K562 (cell line): Measurements from ENCODE around the gene HELZ. TPM values are rescaled to one million over a fixed set of nuclear protein-coding genes. Genes with fewer than 3 reads are reported as not detected.

ENCODE experiments used
- ATAC-seq: fragments of 200-7000 bp; cut with Tn5 transposase; 3 replicates; pipeline ENCODE4 v1.9.1; 2020; ENCODE audit warnings: moderate library complexity
- BruUV-seq: library from RNA; stranded (reverse); fragments of 400-500 nt; replicated peaks from 2 replicates; lab custom pipeline; 2021; lab: Mats Ljungman, UMichigan
- CTCF ChIA-PET: fragments of 300-600 bp; formaldehyde crosslinking; extraction: SDS; loops from one replicate; lab custom pipeline; 2021; ENCODE audit warnings: low intra/inter-chr PET ratio; lab: Yijun Ruan, JAX
- POLR2A ChIA-PET: fragments of 300-600, 350-650 bp; sonication (Branson Sonifier 250); formaldehyde crosslinking; extraction: SDS; loops from one replicate; lab custom pipeline; 2021; ENCODE audit warnings: antibody characterized with exemption, inconsistent platforms; lab: Yijun Ruan, JAX
- DNase-seq, 4 experiments: peaks; one replicate each; pipeline versions ENCODE4 v3.0.0 to v3.0.0-alpha.2; 2011 to 2018; ENCODE audit warnings: low spot score in 3 of 4, mixed read lengths in 3 of 4; ENCODE audit errors: extremely low read depth in 1 of 4
- FAIRE-seq: peaks from 2 replicates; lab custom pipeline; 2011; peaks lifted over from hg19 to GRCh38; lab: Jason Lieb, UNC
- H2AFZ ChIP-seq: 2 replicates; pipeline ENCODE4 v1.6.0; 2011; ENCODE audit warnings: low read depth, low read length, control low read depth, inconsistent platforms
- H3K27ac ChIP-seq: fragments of 200-600 bp; 3 replicates; pipeline ENCODE4 v1.8.0; 2011; ENCODE audit warnings: low read depth, mild to moderate bottlenecking, control low read depth, inconsistent platforms, low read length, moderate library complexity, mixed read lengths; ENCODE audit errors: extremely low read depth
- H3K27me3 ChIP-seq, 2 experiments: fragments of 300-600 bp in 1 of 2; 2 replicates in 1 of 2; 3 replicates in 1 of 2; pipeline versions ENCODE4 v1.6.0 to v1.8.0; 2011; ENCODE audit warnings: inconsistent platforms in 2 of 2, low read length in 2 of 2, mild to moderate bottlenecking in 1 of 2, mixed read lengths in 1 of 2, moderate library complexity in 1 of 2; ENCODE audit not compliant: control insufficient read depth in 2 of 2, insufficient read depth in 2 of 2
- H3K36me3 ChIP-seq: fragments of 300-600 bp; 3 replicates; pipeline ENCODE4 v1.8.0; 2011; ENCODE audit warnings: mild to moderate bottlenecking, low read length, inconsistent platforms; ENCODE audit not compliant: control insufficient read depth, insufficient read depth
- H3K4me1 ChIP-seq, 2 experiments: fragments of 200-600 bp in 1 of 2; replicated peaks in 1 of 2; 2 replicates in 1 of 2; 3 replicates in 1 of 2; pipeline versions ENCODE4 v1.5.1 to v1.8.0; 2011; ENCODE audit warnings: inconsistent platforms in 2 of 2, low read length in 2 of 2, mild to moderate bottlenecking in 1 of 2, mixed read lengths in 1 of 2, moderate library complexity in 1 of 2; ENCODE audit not compliant: control insufficient read depth in 2 of 2, insufficient read depth in 2 of 2
- H3K4me2 ChIP-seq: 2 replicates; pipeline ENCODE4 v1.6.1; 2011; ENCODE audit warnings: low read length, control low read depth, inconsistent platforms, mixed read lengths; ENCODE audit not compliant: insufficient read depth
- H3K4me3 ChIP-seq: fragments of 200-600 bp; sonication (generic), shearing (Covaris generic); 2 replicates; pipeline ENCODE4 v1.5.1; 2016; ENCODE audit warnings: control low read depth, inconsistent platforms
- H3K79me2 ChIP-seq: fragments of 200-600 bp; 3 replicates; pipeline ENCODE4 v1.8.0; 2011; ENCODE audit warnings: low read length, inconsistent platforms; ENCODE audit not compliant: control insufficient read depth, insufficient read depth
- H3K9ac ChIP-seq, 2 experiments: 2 replicates each; pipeline versions ENCODE4 v1.6.0 to v1.6.1; 2011; ENCODE audit warnings: low read depth in 2 of 2, low read length in 2 of 2, control low read depth in 1 of 2, inconsistent platforms in 1 of 2, mild to moderate bottlenecking in 1 of 2, mixed read lengths in 1 of 2; ENCODE audit not compliant: insufficient read depth in 1 of 2
- H3K9me1 ChIP-seq: one replicate; pipeline ENCODE4 v1.6.0; 2011; ENCODE audit warnings: inconsistent platforms, mild to moderate bottlenecking, low read length, moderate library complexity; ENCODE audit not compliant: control insufficient read depth, insufficient read depth
- H3K9me3 ChIP-seq: replicated peaks from 2 replicates; pipeline ENCODE4 v1.5.1; 2011; ENCODE audit warnings: low read depth, low read length, inconsistent platforms; ENCODE audit not compliant: control insufficient read depth, insufficient read depth
- H4K20me1 ChIP-seq: replicated peaks from 2 replicates; pipeline ENCODE4 v1.6.1; 2011; ENCODE audit warnings: low read length, inconsistent platforms, mixed read lengths; ENCODE audit not compliant: control insufficient read depth, insufficient read depth
- ADNP ChIP-seq: fragments of 200-800 bp; sonication (Bioruptor generic); IDR thresholded peaks from 2 replicates; pipeline ENCODE4 v1.6.1; 2016; ENCODE audit warnings: missing genetic modification characterization, missing compliant biosample characterization
- ESRRB ChIP-seq: fragments of 250-450 bp; sonication (Bioruptor Pico); IDR thresholded peaks from 2 replicates; pipeline ENCODE4 v1.5.0; 2020; ENCODE audit warnings: mild to moderate bottlenecking, moderate library complexity, borderline replicate concordance
- FOXJ3 ChIP-seq: sonication (generic); formaldehyde crosslinking; IDR thresholded peaks from 2 replicates; pipeline ENCODE4 v1.4.0; 2020; ENCODE audit warnings: mild to moderate bottlenecking, missing genetic modification reagents
- NBN ChIP-seq: fragments of 450-650 bp; IDR thresholded peaks from 2 replicates; pipeline ENCODE4 v1.6.1; 2016; ENCODE audit warnings: low read depth, mild to moderate bottlenecking
- NFE2 ChIP-seq: IDR thresholded peaks from 2 replicates; pipeline ENCODE4 v1.6.1; 2014; ENCODE audit warnings: antibody characterized with exemption, low read depth
- SMAD3 ChIP-seq: fragments of 450-650 bp; formaldehyde crosslinking; conservative IDR thresholded peaks from 2 replicates; pipeline ENCODE4 v1.4.0; 2020; ENCODE audit warnings: mild to moderate bottlenecking
- SREBF1 ChIP-seq: fragments of 150-350 bp; IDR thresholded peaks from 2 replicates; pipeline ENCODE4 v1.6.1; 2014; ENCODE audit warnings: antibody characterized with exemption, low read depth, low read length, borderline replicate concordance
- SRSF3 ChIP-seq: fragments of 200-400 bp; formaldehyde crosslinking; IDR thresholded peaks from 2 replicates; pipeline ENCODE4 v1.6.1; 2016; ENCODE audit warnings: mild to moderate bottlenecking, low read length, moderate library complexity; ENCODE audit not compliant: insufficient read depth
- TFAM ChIP-seq: fragments of 250-450 bp; sonication (Bioruptor Pico); conservative IDR thresholded peaks from 2 replicates; pipeline ENCODE4 v1.5.0; 2021; ENCODE audit warnings: mild to moderate bottlenecking, moderate library complexity
- TOE1 ChIP-seq, 2 experiments: fragments of 450-650 bp in 1 of 2; sonication (generic) in 1 of 2; formaldehyde crosslinking in 1 of 2; IDR thresholded peaks; 2 replicates each; pipeline versions ENCODE4 v1.7.1 to v1.8.0; 2016 to 2022; ENCODE audit warnings: borderline replicate concordance in 2 of 2, mild to moderate bottlenecking in 2 of 2, antibody characterized with exemption in 1 of 2, inconsistent platforms in 1 of 2, low read depth in 1 of 2, missing genetic modification reagents in 1 of 2, moderate library complexity in 1 of 2
- ZNF3 ChIP-seq: fragments of 250-450 bp; sonication (Bioruptor Pico); IDR thresholded peaks from 2 replicates; pipeline ENCODE4 v1.5.0; 2021; ENCODE audit warnings: mild to moderate bottlenecking, moderate library complexity
- WGBS: fragments of 100-300 bp; shearing (Covaris generic); methylation state at CpG from one replicate; pipeline ENCODE4 v1.1.6; 2016; ENCODE audit warnings: low coverage, mixed read lengths; ENCODE audit not compliant: insufficient coverage; ENCODE audit errors: missing lambda C conversion rate; 5-methylcytosine and 5-hydroxymethylcytosine counted together
- in situ Hi-C: fragments of 300-500 bp; cut with MboI; formaldehyde crosslinking; loops from 4 replicates; pipeline ENCODE4 v1.15.0; 2018; ENCODE audit warnings: inconsistent platforms, mixed read lengths
- intact Hi-C: fragments of 100-400 bp; cut with micrococcal nuclease; formaldehyde crosslinking; loops from 2 replicates; pipeline ENCODE4 v1.14.2; 2022
- polyA plus RNA-seq, 8 experiments: library from polyadenylated mRNA; depleted of rRNA in 4 of 8; stranded (reverse) in 5 of 8; unstranded in 3 of 8; fragments of >200 nt; fragmentation: Nextera tagmentation in 2 of 8; fragmentation: Illumina TruSeq in 1 of 8; extraction: Ambion mirVana in 2 of 8; extraction: Trizol in 1 of 8; gene quantifications; 2 replicates each; pipeline versions ENCODE4 v1.2.1 to v1.2.3, GENCODE V29; 2011 to 2014; ENCODE audit warnings: inconsistent platforms in 1 of 8, missing spikeins in 1 of 8
- total RNA-seq, 7 experiments: library from RNA; depleted of rRNA in 6 of 7; stranded (reverse); fragments of >200 nt in 6 of 7; fragmentation: Illumina TruSeq in 2 of 7; extraction: Trizol in 2 of 7; gene quantifications; 2 replicates each; pipeline versions ENCODE4 v1.2.1 to v1.2.3, GENCODE V29; 2011 to 2021; ENCODE audit warnings: low replicate concordance in 1 of 7
- TF ChIP-seq, protein P1 (sequence below): fragments of 450-650 bp; IDR thresholded peaks from 2 replicates; pipeline ENCODE4 v1.7.1; 2018; ENCODE audit warnings: mild to moderate bottlenecking, low read depth; ENCODE audit not compliant: partially characterized antibody
- TF ChIP-seq, protein P2 (sequence below): fragments of 250-450 bp; sonication (Bioruptor Pico); IDR thresholded peaks from 2 replicates; pipeline ENCODE4 v1.5.0; 2021
- TF ChIP-seq, protein P3 (sequence below): fragments of 450-650 bp; IDR thresholded peaks from 2 replicates; pipeline ENCODE4 v1.6.1; 2014; ENCODE audit warnings: low read depth, mild to moderate bottlenecking, moderate library complexity, borderline replicate concordance

The HELZ gene
- total and polyA plus RNA-seq, 9 of the 15 experiments (the other 6 are each of a cell fraction or from before 2014, with no cell fraction given) = 5.2 to 39.8 (median 17.3) TPM

DNA sequence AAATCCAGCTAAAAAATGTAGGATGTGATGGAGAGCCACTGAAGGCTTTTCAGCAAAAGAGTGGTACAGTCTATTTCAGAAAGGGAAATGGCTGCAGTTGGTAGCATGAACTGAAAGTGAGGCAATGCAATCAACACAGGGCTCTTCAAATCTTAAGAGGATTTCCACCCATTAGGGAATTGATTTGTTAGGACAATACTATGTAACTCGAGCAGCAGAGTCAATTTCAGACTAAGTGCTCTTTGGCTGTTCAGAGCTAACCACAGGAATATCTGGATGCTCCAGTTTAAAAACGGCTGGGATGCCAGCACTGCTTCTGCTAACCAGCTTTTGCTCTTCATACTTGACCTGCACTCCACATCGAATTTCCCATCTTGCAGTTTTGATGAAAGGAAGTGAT lies 176.0 kb downstream of the HELZ start:
- POLR2A ChIA-PET = interaction anchor here (0.7 to 1.3 kb wide), 5 partner anchors 9 to 171 kb away, joined by 3 read pairs; partner anchors contain the start of gene CACNG1
- Histone ChIP-seq H3K79me2 (no peaks in the 10 kb centered on the region), H3K4me3 (no peak overlapping the region), H3K4me2 (no peak overlapping the region), H3K9me1 (no peaks in the 10 kb centered on the region), H3K9me3 (no peaks in the 10 kb centered on the region), H4K20me1 (peaks cover 8% of the 10 kb centered on the region; the same call in 1 of the 2 replicates), H3K9ac (no peak overlapping the region), H3K36me3 (no peaks in the 10 kb centered on the region), H2AFZ (no peak overlapping the region), H3K27ac (no peak overlapping the region), H3K27me3 (no peaks in the 10 kb centered on the region), H3K4me1 (no peaks in the 10 kb centered on the region; a peak in 1 of 5 replicates)
- 5% methylated on average over 3 of the region's 3 CpGs for WGBS
- DNase-seq (no peak), FAIRE-seq (no peak), ATAC-seq (no peak; the same call in 2 of the 3 replicates)
- no TSS peak for BruUV-seq
- TF ChIP-seq NBN (no peak), FOXJ3 (CRISPR knock-in tag) (no peak), SREBF1 (no peak), ZNF3 (CRISPR knock-in tag) (no peak), NFE2 (no peak), TFAM (CRISPR knock-in tag) (no peak), SRSF3 (no peak), ESRRB (CRISPR knock-in tag) (no peak), ADNP (tag) (no peak), TOE1 (IDR thresholded peaks at IDR 0.05; ENCODE audit: borderline replicate concordance) (no peak), TOE1 (CRISPR knock-in tag; IDR thresholded peaks at IDR 0.05; ENCODE audit: borderline replicate concordance, low read depth) (no peak), SMAD3 (CRISPR knock-in tag) (no peak)
- TF ChIP-seq, protein P1, sequence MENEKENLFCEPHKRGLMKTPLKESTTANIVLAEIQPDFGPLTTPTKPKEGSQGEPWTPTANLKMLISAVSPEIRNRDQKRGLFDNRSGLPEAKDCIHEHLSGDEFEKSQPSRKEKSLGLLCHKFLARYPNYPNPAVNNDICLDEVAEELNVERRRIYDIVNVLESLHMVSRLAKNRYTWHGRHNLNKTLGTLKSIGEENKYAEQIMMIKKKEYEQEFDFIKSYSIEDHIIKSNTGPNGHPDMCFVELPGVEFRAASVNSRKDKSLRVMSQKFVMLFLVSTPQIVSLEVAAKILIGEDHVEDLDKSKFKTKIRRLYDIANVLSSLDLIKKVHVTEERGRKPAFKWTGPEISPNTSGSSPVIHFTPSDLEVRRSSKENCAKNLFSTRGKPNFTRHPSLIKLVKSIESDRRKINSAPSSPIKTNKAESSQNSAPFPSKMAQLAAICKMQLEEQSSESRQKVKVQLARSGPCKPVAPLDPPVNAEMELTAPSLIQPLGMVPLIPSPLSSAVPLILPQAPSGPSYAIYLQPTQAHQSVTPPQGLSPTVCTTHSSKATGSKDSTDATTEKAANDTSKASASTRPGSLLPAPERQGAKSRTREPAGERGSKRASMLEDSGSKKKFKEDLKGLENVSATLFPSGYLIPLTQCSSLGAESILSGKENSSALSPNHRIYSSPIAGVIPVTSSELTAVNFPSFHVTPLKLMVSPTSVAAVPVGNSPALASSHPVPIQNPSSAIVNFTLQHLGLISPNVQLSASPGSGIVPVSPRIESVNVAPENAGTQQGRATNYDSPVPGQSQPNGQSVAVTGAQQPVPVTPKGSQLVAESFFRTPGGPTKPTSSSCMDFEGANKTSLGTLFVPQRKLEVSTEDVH = no peak
- TF ChIP-seq, protein P2, sequence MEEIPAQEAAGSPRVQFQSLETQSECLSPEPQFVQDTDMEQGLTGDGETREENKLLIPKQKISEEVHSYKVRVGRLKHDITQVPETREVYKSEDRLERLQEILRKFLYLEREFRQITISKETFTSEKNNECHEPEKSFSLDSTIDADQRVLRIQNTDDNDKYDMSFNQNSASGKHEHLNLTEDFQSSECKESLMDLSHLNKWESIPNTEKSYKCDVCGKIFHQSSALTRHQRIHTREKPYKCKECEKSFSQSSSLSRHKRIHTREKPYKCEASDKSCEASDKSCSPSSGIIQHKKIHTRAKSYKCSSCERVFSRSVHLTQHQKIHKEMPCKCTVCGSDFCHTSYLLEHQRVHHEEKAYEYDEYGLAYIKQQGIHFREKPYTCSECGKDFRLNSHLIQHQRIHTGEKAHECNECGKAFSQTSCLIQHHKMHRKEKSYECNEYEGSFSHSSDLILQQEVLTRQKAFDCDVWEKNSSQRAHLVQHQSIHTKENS = no peak
- TF ChIP-seq, protein P3, sequence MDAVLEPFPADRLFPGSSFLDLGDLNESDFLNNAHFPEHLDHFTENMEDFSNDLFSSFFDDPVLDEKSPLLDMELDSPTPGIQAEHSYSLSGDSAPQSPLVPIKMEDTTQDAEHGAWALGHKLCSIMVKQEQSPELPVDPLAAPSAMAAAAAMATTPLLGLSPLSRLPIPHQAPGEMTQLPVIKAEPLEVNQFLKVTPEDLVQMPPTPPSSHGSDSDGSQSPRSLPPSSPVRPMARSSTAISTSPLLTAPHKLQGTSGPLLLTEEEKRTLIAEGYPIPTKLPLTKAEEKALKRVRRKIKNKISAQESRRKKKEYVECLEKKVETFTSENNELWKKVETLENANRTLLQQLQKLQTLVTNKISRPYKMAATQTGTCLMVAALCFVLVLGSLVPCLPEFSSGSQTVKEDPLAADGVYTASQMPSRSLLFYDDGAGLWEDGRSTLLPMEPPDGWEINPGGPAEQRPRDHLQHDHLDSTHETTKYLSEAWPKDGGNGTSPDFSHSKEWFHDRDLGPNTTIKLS = no peak
- CTCF ChIA-PET = no interaction called here
- in situ Hi-C loops = no loop called here
- intact Hi-C loops = no loop called here
